Suprapubic skin (tissue), 3 donors: ENCODE results near the gene SEC24D.

ENCODE experiments used
- CTCF ChIP-seq, 2 donors: fragments of 200-600 bp in 1 of 2; fragments of 450-650 bp in 1 of 2; sonication (generic) in 1 of 2; IDR thresholded peaks; one replicate each; pipeline ENCODE4 v1.5.1; 2016 to 2019; ENCODE audit warnings: antibody characterized with exemption in 2 of 2, mild to moderate bottlenecking in 1 of 2, moderate library complexity in 1 of 2
- POLR2A ChIP-seq, 2 donors: fragments of 450-650 bp; IDR thresholded peaks; one replicate each; pipeline ENCODE4 v1.6.1; 2017; ENCODE audit warnings: antibody characterized with exemption in 2 of 2, mild to moderate bottlenecking in 2 of 2, moderate library complexity in 2 of 2

GRCh38 chr4:118772767-118773428 lies 63.0 kb downstream of the SEC24D start:
- no peak for TF ChIP-seq CTCF (IDR thresholded peaks at IDR 0.05)
- TF ChIP-seq POLR2A (IDR thresholded peaks at IDR 0.05), result no peak
